Mammary microvascular endothelial cell (primary cell): ENCODE measurements around the gene TRIM60. TPM values are rescaled to one million over a fixed set of nuclear protein-coding genes. Genes with fewer than 3 reads are reported as not detected.

Experiments
- total RNA-seq: library from RNA; depleted of rRNA; stranded (reverse); fragments of >200 nt; gene quantifications from 2 replicates; pipeline ENCODE4 v1.2.3, GENCODE V29; 2015

TRIM60 gene
- total RNA-seq: not detected in 2 replicates

GRCh38 chr4:165031436-165032211, at the start of gene TRIM60:
Gene TRIM60 (plus strand): TSS chr4:165031999. CDS start chr4:165040073, 8,074 bp downstream.

GRCh38 chr4:165053645-165054044, 21.8 kb downstream of the TRIM60 start, which contains the start of gene TRIM75:
Gene TRIM75 (plus strand): TSS chr4:165053866. CDS start chr4:165059148, 5,282 bp downstream.

Other genes starting within 250 kb of the TRIM60 start
- gene APELA, start 154.8 kb upstream of the TRIM60 start, total RNA-seq: not detected in 2 replicates
- gene TRIM61, start 54.3 kb upstream of the TRIM60 start, total RNA-seq: not detected in 2 replicates
- not detected in 2 replicates for gene TRIM75, start 21.9 kb downstream of the TRIM60 start, total RNA-seq
- 16.3 and 16.7 TPM in 2 replicates for gene TMEM192, start 80.9 kb downstream of the TRIM60 start, total RNA-seq
- gene KLHL2, start 175.6 kb downstream of the TRIM60 start, total RNA-seq: 18.7 and 26.0 TPM in 2 replicates